Ovary (tissue), 9 donors: ENCODE data around the gene LRRC3. TPM values are rescaled to one million over a fixed set of nuclear protein-coding genes. Genes with fewer than 3 reads are reported as not detected.

ENCODE experiments used
- DNase-seq, 5 donors: peaks; one replicate each; pipeline ENCODE4 v3.0.0-alpha.2; 2019 to 2020
- H3K27ac ChIP-seq, 2 donors: fragments of 200-600 bp; one replicate each; pipeline versions ENCODE4 v1.5.1 to v1.8.0; 2019 to 2022
- H3K27me3 ChIP-seq: fragments of 200-600 bp; one replicate; pipeline ENCODE4 v1.8.0; 2022
- H3K36me3 ChIP-seq: fragments of 200-600 bp; sonication (generic); one replicate; pipeline ENCODE4 v1.5.1; 2019
- H3K4me1 ChIP-seq: one replicate; pipeline ENCODE4 v1.8.1; 2013; ENCODE audit warnings: mild to moderate bottlenecking, moderate library complexity; ENCODE audit not compliant: insufficient read depth
- H3K4me3 ChIP-seq: fragments of 200-600 bp; sonication (generic); one replicate; pipeline ENCODE4 v1.5.1; 2017
- H3K9me3 ChIP-seq, 2 donors: fragments of 200-600 bp in 1 of 2; sonication (generic) in 1 of 2; one replicate each; pipeline versions ENCODE4 v1.5.1 to v1.8.1; 2013 to 2019; ENCODE audit warnings: mild to moderate bottlenecking in 1 of 2, moderate library complexity in 1 of 2
- CTCF ChIP-seq, 3 donors: fragments of 450-650 bp in 2 of 3; fragments of 200-600 bp in 1 of 3; IDR thresholded peaks; one replicate each; pipeline versions ENCODE4 v1.5.1 to v1.8.0; 2016 to 2022; ENCODE audit warnings: antibody characterized with exemption in 3 of 3, mild to moderate bottlenecking in 1 of 3
- EP300 ChIP-seq: sonication (generic); formaldehyde crosslinking; IDR thresholded peaks from one replicate; pipeline ENCODE4 v1.6.1; 2017; ENCODE audit warnings: antibody characterized with exemption
- POLR2A ChIP-seq: fragments of 450-650 bp; IDR thresholded peaks from one replicate; pipeline ENCODE4 v1.6.1; 2017; ENCODE audit warnings: antibody characterized with exemption, mild to moderate bottlenecking, moderate library complexity
- WGBS, 3 donors: extraction: QIAGEN DNeasy Blood & Tissue Kit in 1 of 3; methylation state at CpG; one replicate each; pipeline versions ENCODE4 v1.1.5 to v1.1.7; 2013 to 2017; 5-methylcytosine and 5-hydroxymethylcytosine counted together
- intact Hi-C, 4 donors: fragments of 100-400 bp; cut with DNase I; formaldehyde crosslinking; loops; one replicate each; pipeline versions ENCODE4 v1.11.0 to v1.15.1; 2022 to 2023
- polyA plus RNA-seq, 2 donors: library from polyadenylated mRNA; stranded (reverse); fragments of 200-250 nt in 1 of 2; fragments of 350-450 nt in 1 of 2; fragmentation: Illumina TruSeq in 1 of 2; extraction: RNeasy Lipid Tissue Mini Kit (QIAGEN cat#74804) in 1 of 2; gene quantifications; one replicate each; pipeline ENCODE4 v1.2.3, GENCODE V29; 2013 to 2014
- total RNA-seq, 7 donors: library from RNA; depleted of rRNA in 2 of 7; stranded (reverse); fragments of >200 nt in 2 of 7; fragmentation: NEBNext Ultra II Directional in 3 of 7; extraction: Animal tissue kit (Norgen Biotek cat#: 25700) in 3 of 7; gene quantifications; one replicate each; pipeline versions ENCODE4 v1.1.0 to v1.2.4, GENCODE V29; 2016 to 2023
- donor health status: DM: no; HTN: no; CAD: no; lungs with moderate emphysema.
- donor health status: DM: no; HTN: no; CAD: no.
- donor health status: Bipolar disorder and iron deficiency.
- donor health status: DM: yes; HTN: yes; CAD: no.
- donor health status: DM: no; HTN: no; CAD: no.
- donor health status: DM: yes; HTN: yes; CAD: no.

LRRC3 gene
- total and polyA plus RNA-seq, 9 donors, result 2.4 to 6.8 (median 3.9) TPM

DNA sequence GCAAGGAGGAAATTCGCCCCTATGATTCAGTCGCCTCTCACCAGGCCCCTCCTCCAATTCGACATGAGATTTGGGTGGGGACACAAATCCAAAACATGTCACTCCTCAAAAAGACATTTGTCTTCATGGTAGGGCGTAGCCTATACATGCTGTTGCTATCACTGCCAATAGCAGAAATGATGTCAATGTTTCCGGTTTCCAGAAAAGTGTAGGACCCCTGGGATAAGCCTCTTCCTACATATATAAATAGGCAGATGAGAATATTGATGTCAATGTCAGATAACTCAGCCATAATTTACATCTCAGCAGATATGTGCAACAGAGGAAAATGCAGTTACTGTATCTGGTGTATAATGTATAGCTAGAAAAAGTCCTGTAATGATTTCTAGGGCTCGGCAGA is 16.7 kb downstream of the LRRC3 start:
- no peaks in the 10 kb centered on the region for H3K27me3 ChIP-seq
- intact Hi-C loops, result no loop called here
- no peaks in the 10 kb centered on the region for H3K9me3 ChIP-seq
- no peaks in the 10 kb centered on the region for H3K36me3 ChIP-seq
- H3K4me3 ChIP-seq, result no peak overlapping the region
- H3K4me1 ChIP-seq, result no peaks in the 10 kb centered on the region
- DNase-seq, result no peak
- 88 to 93% (median 91%) methylated on average over 6 of the region's 6 CpGs for WGBS, 3 donors
- TF ChIP-seq POLR2A, result no peak
- H3K27ac ChIP-seq, result no peak overlapping the region

- Histone ChIP-seq H3K9me3 (no peaks in the 10 kb centered on the region), H3K27ac (no peak overlapping the region), H3K36me3 (no peaks in the 10 kb centered on the region), H3K4me1 (no peaks in the 10 kb centered on the region), H3K4me3 (no peak overlapping the region), H3K27me3 (no peaks in the 10 kb centered on the region)
- 86 to 94% (median 92%) methylated on average over 18 to 19 of the region's 19 CpGs for WGBS, 3 donors
- no peak for DNase-seq
- intact Hi-C loops, result no loop called here
- TF ChIP-seq POLR2A (no peak), CTCF (IDR thresholded peaks at IDR 0.05) (no peak), EP300 (no peak)
Observed at GRCh38 chr21:44473915-44474555, 18.7 kb downstream of the LRRC3 start.

- no peak for DNase-seq
- H3K4me1 ChIP-seq, result no peaks in the 10 kb centered on the region
- intact Hi-C loops, result no loop called here
- H3K9me3 ChIP-seq, result no peaks in the 10 kb centered on the region
- H3K27ac ChIP-seq, result no peak overlapping the region
- no peaks in the 10 kb centered on the region for H3K36me3 ChIP-seq
- H3K27me3 ChIP-seq, result no peaks in the 10 kb centered on the region
- no peak overlapping the region for H3K4me3 ChIP-seq
- TF ChIP-seq POLR2A, result no peak
- no peak for TF ChIP-seq CTCF (IDR thresholded peaks at IDR 0.05)
- WGBS, 3 donors, result 88 to 91% (median 88%) methylated on average over 17 of the region's 17 CpGs
Observed at GRCh38 chr21:44475266-44475845, 20.0 kb downstream of the LRRC3 start.

DNA sequence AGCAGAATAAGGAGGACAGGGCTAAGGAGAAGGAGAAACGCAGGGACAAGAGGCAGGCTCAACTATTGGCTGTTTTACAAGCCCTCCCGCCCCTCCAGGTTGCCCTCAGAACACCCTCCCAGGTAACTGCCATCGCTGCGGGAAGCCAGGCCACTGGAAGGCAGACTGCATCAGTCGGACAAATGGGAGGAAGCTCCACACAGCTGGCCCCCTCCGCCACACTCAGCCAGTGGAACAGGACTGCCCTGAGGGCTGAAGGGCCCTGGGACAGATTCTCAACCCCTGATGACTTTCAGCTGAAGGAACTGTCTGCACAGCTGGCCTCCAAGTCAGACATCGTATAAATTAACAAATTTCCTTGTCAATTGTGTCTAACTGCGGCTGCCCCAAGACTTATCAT is 21.8 kb downstream of the LRRC3 start:
- no peaks in the 10 kb centered on the region for H3K36me3 ChIP-seq
- no peak for DNase-seq
- H3K27me3 ChIP-seq, result no peaks in the 10 kb centered on the region
- WGBS, 3 donors, result 76 to 81% (median 76%) methylated on average over 8 of the region's 8 CpGs
- no peak for TF ChIP-seq POLR2A
- no peak overlapping the region for H3K27ac ChIP-seq
- H3K4me1 ChIP-seq, result no peaks in the 10 kb centered on the region
- no peaks in the 10 kb centered on the region for H3K9me3 ChIP-seq
- intact Hi-C loops, result no loop called here
- no peak overlapping the region for H3K4me3 ChIP-seq

GRCh38 chr21:44477712-44478111 is 22.4 kb downstream of the LRRC3 start:
- 68 to 75% (median 73%) methylated on average over 7 of the region's 7 CpGs for WGBS, 3 donors
- no peaks in the 10 kb centered on the region for H3K36me3 ChIP-seq
- H3K4me3 ChIP-seq, result no peak overlapping the region
- H3K27ac ChIP-seq, result no peak overlapping the region
- no peaks in the 10 kb centered on the region for H3K27me3 ChIP-seq
- H3K9me3 ChIP-seq, result no peaks in the 10 kb centered on the region
- no peaks in the 10 kb centered on the region for H3K4me1 ChIP-seq
- DNase-seq, result no peak
- intact Hi-C loops, result no loop called here
- TF ChIP-seq EP300, result no peak

DNA sequence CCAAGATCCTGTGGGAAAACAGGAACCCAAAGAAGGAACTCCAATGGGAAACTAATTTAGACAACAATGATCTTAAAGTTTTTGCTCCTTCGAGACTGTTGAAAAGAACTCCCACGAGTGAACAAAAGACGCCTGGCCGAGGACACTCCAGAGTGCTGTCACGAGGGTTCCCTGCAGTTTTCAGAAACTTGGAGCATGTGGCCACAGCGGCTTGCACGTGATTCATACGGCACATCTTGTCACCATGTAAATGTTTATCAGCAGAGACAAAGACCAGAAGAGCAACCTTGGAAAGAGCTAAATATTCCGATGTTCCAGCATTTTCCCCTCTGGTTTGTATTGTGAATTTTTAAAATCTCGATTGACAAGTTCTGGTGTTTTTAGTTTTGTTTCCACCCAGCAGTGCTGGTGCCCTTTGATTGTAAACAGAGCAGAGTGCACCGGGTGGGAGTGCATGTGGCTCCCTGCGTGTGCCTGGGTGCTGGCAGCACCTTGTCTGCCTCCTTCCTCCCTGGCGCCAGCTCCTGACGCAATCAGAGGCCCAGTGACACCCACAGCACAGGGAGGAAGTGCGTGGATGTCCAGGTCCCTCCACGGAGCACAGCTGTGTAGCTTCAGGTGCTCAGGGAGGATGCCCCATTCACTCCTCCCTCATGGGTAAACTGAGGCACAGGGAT is 23.0 kb downstream of the LRRC3 start:
- Histone ChIP-seq H3K9me3 (no peaks in the 10 kb centered on the region), H3K4me1 (no peaks in the 10 kb centered on the region), H3K36me3 (no peaks in the 10 kb centered on the region), H3K27me3 (no peaks in the 10 kb centered on the region), H3K27ac (no peak overlapping the region), H3K4me3 (no peak overlapping the region)
- intact Hi-C loops, result no loop called here
- 70 to 71% (median 70%) methylated on average over 16 of the region's 16 CpGs for WGBS, 3 donors
- no peak for DNase-seq
- TF ChIP-seq EP300 (no peak), POLR2A (no peak), CTCF (IDR thresholded peaks at IDR 0.05) (no peak)
